ENCODE data around the gene ZDHHC11.

GRCh38 chr5:886036-886435, 35.2 kb upstream of the ZDHHC11 start:
- TF ChIP-seq, protein P1, sequence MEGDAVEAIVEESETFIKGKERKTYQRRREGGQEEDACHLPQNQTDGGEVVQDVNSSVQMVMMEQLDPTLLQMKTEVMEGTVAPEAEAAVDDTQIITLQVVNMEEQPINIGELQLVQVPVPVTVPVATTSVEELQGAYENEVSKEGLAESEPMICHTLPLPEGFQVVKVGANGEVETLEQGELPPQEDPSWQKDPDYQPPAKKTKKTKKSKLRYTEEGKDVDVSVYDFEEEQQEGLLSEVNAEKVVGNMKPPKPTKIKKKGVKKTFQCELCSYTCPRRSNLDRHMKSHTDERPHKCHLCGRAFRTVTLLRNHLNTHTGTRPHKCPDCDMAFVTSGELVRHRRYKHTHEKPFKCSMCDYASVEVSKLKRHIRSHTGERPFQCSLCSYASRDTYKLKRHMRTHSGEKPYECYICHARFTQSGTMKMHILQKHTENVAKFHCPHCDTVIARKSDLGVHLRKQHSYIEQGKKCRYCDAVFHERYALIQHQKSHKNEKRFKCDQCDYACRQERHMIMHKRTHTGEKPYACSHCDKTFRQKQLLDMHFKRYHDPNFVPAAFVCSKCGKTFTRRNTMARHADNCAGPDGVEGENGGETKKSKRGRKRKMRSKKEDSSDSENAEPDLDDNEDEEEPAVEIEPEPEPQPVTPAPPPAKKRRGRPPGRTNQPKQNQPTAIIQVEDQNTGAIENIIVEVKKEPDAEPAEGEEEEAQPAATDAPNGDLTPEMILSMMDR (IDR thresholded peaks at IDR 0.05), result no peak
- no peak for TF ChIP-seq POLR2A (IDR thresholded peaks at IDR 0.05)

Measured in esophagus squamous epithelium (tissue), 4 donors.